ENCODE measurements around the gene MRPS22. TPM values are rescaled to one million over a fixed set of nuclear protein-coding genes. Genes with fewer than 3 reads are reported as not detected.

Gene MRPS22
- total RNA-seq, 2 donors from 2014 or later: 63.3 to 67.9 TPM

- H3K27ac ChIP-seq: no peak overlapping the region
- no peaks in the 10 kb centered on the region for H3K4me1 ChIP-seq
- no peak for DNase-seq
- no peak overlapping the region for H3K4me3 ChIP-seq
- no peaks in the 10 kb centered on the region for H3K9me3 ChIP-seq
- H3K27me3 ChIP-seq: no peaks in the 10 kb centered on the region
- no peak for TF ChIP-seq CTCF (IDR thresholded peaks at IDR 0.05)
- intact Hi-C loops (cut with DNase I): no loop called here
- H3K9ac ChIP-seq (ENCODE audit: low read depth in 2 of 2, low read length in 2 of 2): no peak overlapping the region
- no peaks in the 10 kb centered on the region for H3K36me3 ChIP-seq
These were observed 26.0 kb upstream of the MRPS22 start for GRCh38 chr3:139317660-139318430.

- Histone ChIP-seq H3K9me3 (no peaks in the 10 kb centered on the region), H3K36me3 (no peaks in the 10 kb centered on the region), H3K27ac (no peak overlapping the region), H3K4me3 (no peak overlapping the region), H3K4me1 (no peaks in the 10 kb centered on the region), H3K27me3 (no peaks in the 10 kb centered on the region), H3K9ac (ENCODE audit: low read depth in 2 of 2, low read length in 2 of 2) (no peak overlapping the region)
- intact Hi-C loops (cut with DNase I): no loop called here
- DNase-seq: no peak
- no peak for TF ChIP-seq CTCF (IDR thresholded peaks at IDR 0.05)
These were observed 25.4 kb upstream of the MRPS22 start for GRCh38 chr3:139318431-139318816.

- no peak for TF ChIP-seq CTCF (IDR thresholded peaks at IDR 0.05)
- H3K4me1 ChIP-seq: no peaks in the 10 kb centered on the region
- no peak overlapping the region for H3K9ac ChIP-seq (ENCODE audit: low read depth in 2 of 2, low read length in 2 of 2)
- no peak overlapping the region for H3K27ac ChIP-seq
- H3K9me3 ChIP-seq: no peaks in the 10 kb centered on the region
- no peaks in the 10 kb centered on the region for H3K27me3 ChIP-seq
- no peak overlapping the region for H3K4me3 ChIP-seq
- intact Hi-C loops (cut with DNase I): no loop called here
- DNase-seq: no peak
- no peaks in the 10 kb centered on the region for H3K36me3 ChIP-seq
These were observed 25.0 kb upstream of the MRPS22 start for GRCh38 chr3:139318826-139319225.

GRCh38 chr3:139319428-139320402 is 24.1 kb upstream of the MRPS22 start:
- TF ChIP-seq CTCF (IDR thresholded peaks at IDR 0.05): no peak
- no peak overlapping the region for H3K27ac ChIP-seq
- intact Hi-C loops (cut with DNase I): no loop called here

GRCh38 chr3:139320551-139321309 is 23.1 kb upstream of the MRPS22 start:
- no peak for DNase-seq
- Histone ChIP-seq H3K36me3 (no peaks in the 10 kb centered on the region), H3K9ac (ENCODE audit: low read depth in 2 of 2, low read length in 2 of 2) (no peak overlapping the region), H3K27ac (no peak overlapping the region), H3K4me3 (no peak overlapping the region), H3K9me3 (no peaks in the 10 kb centered on the region), H3K4me1 (no peaks in the 10 kb centered on the region), H3K27me3 (no peaks in the 10 kb centered on the region)
- no peak for TF ChIP-seq CTCF (IDR thresholded peaks at IDR 0.05)
- intact Hi-C loops (cut with DNase I): no loop called here

More at GRCh38 chr3:139319428-139320402, 24.1 kb upstream of the MRPS22 start:
- Histone ChIP-seq H3K36me3 (no peaks in the 10 kb centered on the region), H3K27me3 (no peaks in the 10 kb centered on the region), H3K4me3 (no peak overlapping the region), H3K4me1 (no peaks in the 10 kb centered on the region), H3K9me3 (no peaks in the 10 kb centered on the region), H3K9ac (ENCODE audit: low read depth in 2 of 2, low read length in 2 of 2) (no peak overlapping the region)
- DNase-seq: no peak

All from colonic mucosa (tissue), 4 donors.